DOHH2 (cell line): ENCODE measurements around the gene DHRS4.
"Not testable (repeated sequence)": the region's sequence is repeated elsewhere in the genome, so short reads cannot be mapped to it uniquely, and the experiment has no call there.

Experiments used
- H3F3A ChIP-seq: fragments of 200-600 bp; sonication (generic), shearing (Covaris generic); 2 replicates; pipeline ENCODE4 v1.6.0; 2016; ENCODE audit warnings: antibody characterized with exemption, mild to moderate bottlenecking; ENCODE audit not compliant: control insufficient read depth, insufficient read depth
- H3K27ac ChIP-seq: fragments of 200-600 bp; sonication (generic); 2 replicates; pipeline ENCODE4 v1.5.1; 2014; ENCODE audit warnings: low read depth, mild to moderate bottlenecking, low read length, moderate library complexity
- H3K27me3 ChIP-seq: fragments of 200-600 bp; sonication (generic); 2 replicates; pipeline ENCODE4 v1.6.1; 2014; ENCODE audit warnings: mild to moderate bottlenecking, low read length, mixed read lengths; ENCODE audit not compliant: control insufficient read depth
- H3K36me3 ChIP-seq: fragments of 200-600 bp; sonication (generic); 2 replicates; pipeline ENCODE4 v1.6.1; 2014; ENCODE audit warnings: mild to moderate bottlenecking, low read length, moderate library complexity, mixed read lengths; ENCODE audit not compliant: control insufficient read depth
- H3K4me1 ChIP-seq: fragments of 200-600 bp; sonication (generic); 2 replicates; pipeline ENCODE4 v1.6.1; 2014; ENCODE audit warnings: mild to moderate bottlenecking, low read length, mixed read lengths; ENCODE audit not compliant: control insufficient read depth
- H3K4me2 ChIP-seq: fragments of 200-600 bp; sonication (generic); 2 replicates; pipeline ENCODE4 v1.6.0; 2014; ENCODE audit warnings: mild to moderate bottlenecking, low read length, moderate library complexity
- H3K4me3 ChIP-seq: fragments of 200-600 bp; sonication (generic); 2 replicates; pipeline ENCODE4 v1.5.1; 2014; ENCODE audit warnings: mild to moderate bottlenecking, low read length, mixed read lengths
- H3K79me2 ChIP-seq: fragments of 200-600 bp; sonication (generic); 2 replicates; pipeline ENCODE4 v1.6.1; 2014; ENCODE audit warnings: mild to moderate bottlenecking, low read length, mixed read lengths; ENCODE audit not compliant: control insufficient read depth
- H3K9me2 ChIP-seq: fragments of 200-600 bp; sonication (generic); replicated peaks from 2 replicates; pipeline ENCODE4 v1.6.1; 2014; ENCODE audit warnings: mild to moderate bottlenecking, low read length, mixed read lengths; ENCODE audit not compliant: control insufficient read depth
- H3K9me3 ChIP-seq: fragments of 200-600 bp; sonication (generic); 2 replicates; pipeline ENCODE4 v1.6.1; 2014; ENCODE audit warnings: antibody characterized with exemption, low read length, mixed read lengths; ENCODE audit not compliant: control insufficient read depth, insufficient read depth
- H4K20me1 ChIP-seq: fragments of 200-600 bp; sonication (generic); 2 replicates; pipeline ENCODE4 v1.6.0; 2014; ENCODE audit warnings: low read depth, mild to moderate bottlenecking, antibody characterized with exemption, low read length, moderate library complexity; ENCODE audit not compliant: control insufficient read depth, insufficient read depth
- EZH2phosphoT487 ChIP-seq: fragments of 200-600 bp; sonication (generic); IDR thresholded peaks from 2 replicates; pipeline ENCODE4 v1.6.1; 2017; ENCODE audit warnings: borderline replicate concordance, mild to moderate bottlenecking, antibody characterized with exemption, low read length, moderate library complexity, mixed read lengths
- TF ChIP-seq, protein P1 (sequence below): fragments of 200-600 bp; sonication (generic); IDR thresholded peaks from one replicate; pipeline ENCODE4 v1.5.1; 2014; ENCODE audit warnings: antibody characterized with exemption, mild to moderate bottlenecking, low read depth, low read length; ENCODE audit not compliant: poor library complexity, severe bottlenecking

DHRS4 gene

DNA sequence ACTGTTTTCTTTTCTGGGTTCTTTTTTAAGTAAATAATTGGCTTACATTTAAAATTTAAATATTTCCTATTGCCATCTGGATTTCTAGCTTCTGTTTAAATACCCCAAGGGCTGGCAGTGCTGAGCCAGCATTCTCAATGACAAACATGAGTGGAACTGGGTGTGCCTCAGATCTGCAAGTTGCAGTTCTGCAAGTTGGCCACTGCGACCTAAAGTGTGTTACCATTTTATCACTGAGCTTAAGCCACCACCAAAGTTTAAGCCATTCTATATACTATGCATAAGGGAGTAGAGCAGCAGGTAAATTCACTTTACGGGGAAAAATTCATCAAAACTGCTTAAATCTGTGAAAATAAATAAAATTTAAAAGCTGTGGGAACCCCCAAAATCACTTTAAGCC is 23.6 kb downstream of the DHRS4 start:
- H3K4me2 ChIP-seq, H3K79me2 ChIP-seq, H3K9me3 ChIP-seq, H3F3A ChIP-seq, H3K4me3 ChIP-seq, H3K9me2 ChIP-seq, H3K36me3 ChIP-seq, H3K4me1 ChIP-seq, H3K27ac ChIP-seq, H4K20me1 ChIP-seq, H3K27me3 ChIP-seq: not testable (repeated sequence)
- TF ChIP-seq, protein P1, sequence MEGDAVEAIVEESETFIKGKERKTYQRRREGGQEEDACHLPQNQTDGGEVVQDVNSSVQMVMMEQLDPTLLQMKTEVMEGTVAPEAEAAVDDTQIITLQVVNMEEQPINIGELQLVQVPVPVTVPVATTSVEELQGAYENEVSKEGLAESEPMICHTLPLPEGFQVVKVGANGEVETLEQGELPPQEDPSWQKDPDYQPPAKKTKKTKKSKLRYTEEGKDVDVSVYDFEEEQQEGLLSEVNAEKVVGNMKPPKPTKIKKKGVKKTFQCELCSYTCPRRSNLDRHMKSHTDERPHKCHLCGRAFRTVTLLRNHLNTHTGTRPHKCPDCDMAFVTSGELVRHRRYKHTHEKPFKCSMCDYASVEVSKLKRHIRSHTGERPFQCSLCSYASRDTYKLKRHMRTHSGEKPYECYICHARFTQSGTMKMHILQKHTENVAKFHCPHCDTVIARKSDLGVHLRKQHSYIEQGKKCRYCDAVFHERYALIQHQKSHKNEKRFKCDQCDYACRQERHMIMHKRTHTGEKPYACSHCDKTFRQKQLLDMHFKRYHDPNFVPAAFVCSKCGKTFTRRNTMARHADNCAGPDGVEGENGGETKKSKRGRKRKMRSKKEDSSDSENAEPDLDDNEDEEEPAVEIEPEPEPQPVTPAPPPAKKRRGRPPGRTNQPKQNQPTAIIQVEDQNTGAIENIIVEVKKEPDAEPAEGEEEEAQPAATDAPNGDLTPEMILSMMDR = peak; percentile 28

DNA sequence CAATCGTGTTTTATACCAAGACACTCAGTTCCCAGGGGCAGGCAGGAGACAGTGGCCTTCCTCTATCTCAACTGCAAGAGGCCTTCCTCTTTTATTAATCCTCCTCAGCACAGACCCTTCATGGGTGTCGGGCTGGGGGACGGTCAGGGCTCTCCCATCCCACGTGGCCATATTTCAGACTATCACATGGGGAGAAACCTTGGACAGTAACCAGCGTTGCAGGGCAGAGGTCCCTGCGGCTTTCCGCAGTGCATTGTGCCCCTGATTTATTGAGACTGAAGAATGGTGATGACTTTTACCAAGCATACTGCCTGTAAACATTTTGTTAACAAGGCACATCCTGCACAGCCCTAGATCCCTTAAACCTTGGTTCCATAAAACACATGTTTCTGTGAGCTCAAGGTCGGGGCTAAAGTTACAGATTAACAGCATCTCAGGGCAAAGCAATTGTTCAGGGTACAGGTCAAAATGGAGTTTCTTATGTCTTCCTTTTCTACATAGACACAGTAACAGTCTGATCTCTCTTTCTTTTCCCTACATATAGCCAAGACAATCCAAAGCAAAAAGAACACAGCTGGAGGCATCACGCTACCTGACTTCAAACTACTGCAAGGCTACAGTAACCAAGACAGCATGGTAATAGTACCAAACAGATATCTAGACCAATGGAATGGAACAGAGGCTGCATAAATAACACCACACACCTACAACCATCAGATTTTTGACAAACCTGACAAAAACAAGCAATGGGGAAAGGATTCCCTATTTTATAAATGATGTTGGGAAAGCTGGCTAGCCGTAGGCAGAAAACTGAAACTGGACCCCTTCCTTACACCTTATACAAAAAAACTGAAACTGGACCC is 28.6 kb downstream of the DHRS4 start:
- not testable (repeated sequence) for H3K4me2 ChIP-seq

DNA sequence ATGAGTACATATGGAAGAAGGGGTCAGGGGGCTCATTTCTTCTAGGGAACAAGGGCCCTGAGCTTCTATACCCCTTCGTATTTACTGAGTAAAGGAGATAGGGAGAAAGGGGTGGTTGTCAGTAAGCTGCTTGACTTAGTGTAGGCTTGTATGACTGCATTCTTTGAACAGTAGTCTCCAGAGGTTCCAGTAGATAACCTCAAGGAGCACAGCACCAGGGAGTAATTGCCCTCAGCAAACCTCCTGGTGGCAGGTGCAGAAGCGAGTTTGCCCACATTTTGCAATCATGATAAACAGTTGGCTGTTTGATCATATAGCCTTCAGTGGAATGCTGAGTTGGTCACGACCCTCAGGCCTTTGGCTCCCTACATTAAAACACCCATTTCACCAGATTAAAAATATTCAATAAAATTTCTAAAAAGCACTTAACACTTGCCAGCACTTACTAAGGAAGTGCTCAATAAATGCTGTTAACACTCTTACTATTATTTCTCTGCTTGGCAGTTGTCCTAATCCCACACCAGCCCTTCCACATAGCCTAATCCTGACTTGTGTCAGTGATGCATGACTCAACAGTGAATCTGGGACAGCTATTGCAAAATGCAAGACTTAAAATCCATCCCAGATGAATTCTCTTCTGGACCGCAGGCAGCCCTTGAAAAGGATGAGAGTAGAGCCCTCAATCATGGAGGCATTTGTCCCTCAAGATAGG is 31.5 kb downstream of the DHRS4 start:
- Histone ChIP-seq H3K36me3 (no peaks in the 10 kb centered on the region), H3K4me2 (no peak overlapping the region), H3F3A (no peaks in the 10 kb centered on the region), H4K20me1 (no peaks in the 10 kb centered on the region), H3K27ac (no peak overlapping the region), H3K4me3 (no peak overlapping the region), H3K27me3 (no peaks in the 10 kb centered on the region), H3K4me1 (peaks cover 10% of the 10 kb centered on the region), H3K9me3 (no peaks in the 10 kb centered on the region), H3K9me2 (no peaks in the 10 kb centered on the region), H3K79me2 (no peaks in the 10 kb centered on the region)
- no peak for TF ChIP-seq EZH2phosphoT487
- TF ChIP-seq, protein P1 = no peak

More for the DNA sequence above, 28.6 kb downstream of the DHRS4 start:
- H3K27ac ChIP-seq, H3K9me3 ChIP-seq, H3K27me3 ChIP-seq, H3K9me2 ChIP-seq, H3K4me1 ChIP-seq, H3K36me3 ChIP-seq, H3K4me3 ChIP-seq, H3F3A ChIP-seq, H3K79me2 ChIP-seq, H4K20me1 ChIP-seq: not testable (repeated sequence)

DNA sequence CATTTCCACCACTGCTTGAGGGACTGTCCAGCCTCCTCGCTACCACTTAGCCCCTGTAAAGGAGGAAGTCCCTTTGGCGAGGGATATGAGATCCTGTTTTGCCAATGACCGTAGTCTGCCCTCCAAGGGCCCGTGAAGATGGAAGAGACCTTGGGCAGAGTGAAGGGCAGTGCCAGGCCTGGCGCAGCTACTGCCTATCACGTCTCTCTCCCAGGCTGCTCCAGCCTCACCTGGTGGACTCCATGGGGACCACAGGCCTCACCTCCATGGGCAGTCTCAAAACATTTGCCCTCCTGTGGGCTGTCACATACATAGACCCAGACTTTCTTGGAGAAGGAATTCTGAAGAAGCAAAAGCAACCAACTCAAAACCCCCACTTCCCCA is 34.6 kb downstream of the DHRS4 start:
- not testable (repeated sequence) for H3F3A ChIP-seq, H3K27me3 ChIP-seq, H3K9me2 ChIP-seq, H3K27ac ChIP-seq, H4K20me1 ChIP-seq, H3K79me2 ChIP-seq, H3K36me3 ChIP-seq, H3K9me3 ChIP-seq
- Histone ChIP-seq H3K4me3 (peak overlapping the region; percentile 74), H3K4me2 (peak overlapping the region; percentile 68), H3K4me1 (peaks cover 10% of the 10 kb centered on the region)

DNA sequence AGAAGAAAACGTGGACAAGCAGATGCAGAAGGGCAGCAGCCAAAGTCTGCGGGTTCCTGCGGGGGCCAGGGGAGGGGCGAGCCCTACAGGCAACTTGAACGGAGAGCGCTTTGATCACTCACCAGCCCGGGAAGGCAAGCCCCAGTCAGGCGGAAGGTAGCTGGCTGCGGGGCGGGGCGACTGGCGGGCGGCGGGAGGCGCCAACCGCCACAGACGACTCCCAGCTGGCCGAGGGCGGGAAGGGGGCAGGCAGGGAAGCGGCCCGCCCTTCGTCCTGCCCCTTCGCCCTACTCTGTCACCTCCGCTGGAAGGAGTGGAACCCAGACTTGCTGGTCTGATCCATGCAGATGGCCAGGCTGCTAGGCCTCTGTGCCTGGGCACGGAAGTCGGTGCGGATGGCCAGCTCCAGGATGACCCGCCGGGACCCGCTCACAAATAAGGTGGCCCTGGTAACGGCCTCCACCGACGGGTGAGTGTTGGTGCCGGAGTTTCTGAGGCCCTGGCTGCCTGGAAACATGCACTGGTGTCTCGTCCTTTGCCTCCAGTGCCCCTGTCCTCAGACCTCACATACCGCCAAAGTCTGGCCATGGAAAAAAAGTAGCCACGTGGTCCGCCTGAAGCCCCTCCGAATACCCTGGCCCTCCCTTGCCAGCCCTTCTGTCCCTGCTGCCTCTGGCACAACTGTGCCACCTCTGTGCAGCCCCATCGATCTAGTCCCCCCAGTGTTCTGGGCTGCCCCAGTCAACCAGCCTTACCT is 35.2 kb downstream of the DHRS4 start, which contains the start of gene DHRS4L2:
Gene DHRS4L2 (plus strand): TSS at position 323 of the 757 bp plus-strand sequence. CDS start 19 bp downstream, at position 342.
- H4K20me1 ChIP-seq, H3K27ac ChIP-seq, H3K27me3 ChIP-seq, H3K9me2 ChIP-seq, H3K79me2 ChIP-seq, H3K36me3 ChIP-seq, H3F3A ChIP-seq, H3K9me3 ChIP-seq: not testable (repeated sequence)
- Histone ChIP-seq H3K4me2 (peak within 1 kb of the TSS; percentile 68), H3K4me3 (peak within 1 kb of the TSS; percentile 74), H3K4me1 (peaks cover 10% of the 10 kb centered on the region)
